ENCODE results near the gene PPP1R15A.
"Not testable (repeated sequence)": the region's sequence is repeated elsewhere in the genome, so short reads cannot be mapped to it uniquely, and the experiment has no call there.

The PPP1R15A gene

GRCh38 chr19:48874303-48875135, 2.3 kb downstream of the PPP1R15A start:
- H3K4me3 ChIP-seq (ENCODE audit: low read depth, low read length), result peak overlapping the region; percentile 100
- no peak for TF ChIP-seq CTCF (IDR thresholded peaks at IDR 0.05; ENCODE audit: insufficient read depth, low read length, missing control alignments)
- no peak for DNase-seq (ENCODE audit: low read depth, low spot score)
- ChIA-PET CTCF (interaction anchor here (0.6 to 2.4 kb wide), 7 partner anchors 31 to 119 kb away, joined by 3 to 8 read pairs (median 4); partner anchors contain the start of genes GYS1 and RUVBL2), POLR2A (interaction anchor here (0.9 to 8.1 kb wide), 15 partner anchors 18 to 154 kb away, joined by 3 to 119 read pairs (median 5); partner anchors contain the start of genes BAX, FTL, NUCB1 and RUVBL2)

- not testable (repeated sequence) for DNase-seq (ENCODE audit: low read depth, low spot score)
- CTCF ChIA-PET, result interaction anchor here (0.6 to 2.1 kb wide), 2 partner anchors 94 to 616 kb away, joined by 3 to 9 read pairs; no protein-coding TSS in a partner anchor
- POLR2A ChIA-PET, result interaction anchor here (0.6 to 8.1 kb wide), 5 partner anchors 24 to 92 kb away, joined by 3 to 119 read pairs (median 14); partner anchors contain the start of genes BAX, FTL and NUCB1
- peak overlapping the region; percentile 100 for H3K4me3 ChIP-seq (ENCODE audit: low read depth, low read length)
Measured at GRCh38 chr19:48876043-48876981, 4.1 kb downstream of the PPP1R15A start.

- ChIA-PET POLR2A (interaction anchor here (0.7 to 8.1 kb wide), 3 partner anchors 86 to 797 kb away, joined by 7 to 119 read pairs (median 8); partner anchors contain the start of gene FTL), CTCF (interaction anchor here (4.3 kb wide), 1 partner anchor 93 kb away, joined by 24 read pairs; no protein-coding TSS in a partner anchor)
- H3K4me3 ChIP-seq (ENCODE audit: low read depth, low read length), result no peak overlapping the region
- no peak for DNase-seq (ENCODE audit: low read depth, low spot score)
- TF ChIP-seq CTCF (IDR thresholded peaks at IDR 0.05; ENCODE audit: insufficient read depth, low read length, missing control alignments), result no peak
Measured at GRCh38 chr19:48877855-48878195, 5.6 kb downstream of the PPP1R15A start.

GRCh38 chr19:48878196-48879024, 6.2 kb downstream of the PPP1R15A start:
- no peak overlapping the region for H3K4me3 ChIP-seq (ENCODE audit: low read depth, low read length)
- TF ChIP-seq CTCF (IDR thresholded peaks at IDR 0.05; ENCODE audit: insufficient read depth, low read length, missing control alignments), result no peak
- CTCF ChIA-PET, result interaction anchor here (1.1 to 4.3 kb wide), 2 partner anchors 92 to 95 kb away, joined by 3 to 24 read pairs; no protein-coding TSS in a partner anchor
- POLR2A ChIA-PET, result interaction anchor here (0.7 to 8.1 kb wide), 7 partner anchors 46 to 797 kb away, joined by 3 to 119 read pairs (median 7); partner anchors contain the start of genes BAX and FTL
- DNase-seq (ENCODE audit: low read depth, low spot score), result no peak

GRCh38 chr19:48879025-48879637, 6.9 kb downstream of the PPP1R15A start:
- POLR2A ChIA-PET, result interaction anchor here (0.7 to 8.1 kb wide), 8 partner anchors 21 to 228 kb away, joined by 3 to 119 read pairs (median 6); partner anchors contain the start of genes BAX, FTL and NUCB1
- DNase-seq (ENCODE audit: low read depth, low spot score), result no peak
- H3K4me3 ChIP-seq (ENCODE audit: low read depth, low read length), result no peak overlapping the region
- CTCF ChIA-PET, result interaction anchor here (1.1 to 4.3 kb wide), 2 partner anchors 91 to 94 kb away, joined by 3 to 24 read pairs; no protein-coding TSS in a partner anchor
- TF ChIP-seq CTCF (IDR thresholded peaks at IDR 0.05; ENCODE audit: insufficient read depth, low read length, missing control alignments), result no peak

GRCh38 chr19:48879696-48880095, 7.5 kb downstream of the PPP1R15A start:
- H3K4me3 ChIP-seq (ENCODE audit: low read depth, low read length); DNase-seq (ENCODE audit: low read depth, low spot score): not testable (repeated sequence)
- ChIA-PET CTCF (interaction anchor here (1.1 to 4.3 kb wide), 3 partner anchors 91 to 114 kb away, joined by 3 to 24 read pairs (median 3); partner anchors contain the start of gene RUVBL2), POLR2A (interaction anchor here (0.7 to 8.1 kb wide), 7 partner anchors 20 to 89 kb away, joined by 3 to 119 read pairs (median 6); partner anchors contain the start of genes BAX, FTL and NUCB1)
